M059J (cell line): Measurements from ENCODE around the gene TMPRSS11D. TPM values are rescaled to one million over a fixed set of nuclear protein-coding genes. Genes with fewer than 3 reads are reported as not detected.

Source experiments
- DNase-seq: peaks from one replicate; pipeline ENCODE4 v3.0.0-alpha.2; 2012; ENCODE audit warnings: low read depth
- total RNA-seq: library from RNA; depleted of rRNA; stranded (reverse); fragments of >200 nt; shearing (Covaris generic); gene quantifications from 2 replicates; pipeline ENCODE4 v1.2.3, GENCODE V29; 2014; rRNA removed

TMPRSS11D gene
- not detected in 2 replicates for total RNA-seq

- DNase-seq, result no peak
These were observed at the start of gene TMPRSS11D for GRCh38 chr4:67883902-67884301. TMPRSS11D (minus strand) TSS chr4:67884002; CDS start chr4:67883933, 69 bp downstream.

GRCh38 chr4:67933038-67933437 is 49.2 kb upstream of the TMPRSS11D start:
- DNase-seq, result no peak

GRCh38 chr4:67931256-67931655 is 47.5 kb upstream of the TMPRSS11D start:
- no peak for DNase-seq

GRCh38 chr4:67929426-67929825 is 45.6 kb upstream of the TMPRSS11D start:
- peak; percentile 62 for DNase-seq

- no peak for DNase-seq
These were observed 44.7 kb upstream of the TMPRSS11D start for GRCh38 chr4:67928546-67928945.

GRCh38 chr4:67927251-67927650 is 43.4 kb upstream of the TMPRSS11D start:
- DNase-seq, result no peak

- DNase-seq, result no peak
These were observed 42.7 kb upstream of the TMPRSS11D start for GRCh38 chr4:67926485-67926884.

- peak; percentile 60 for DNase-seq
These were observed 38.9 kb upstream of the TMPRSS11D start for GRCh38 chr4:67922697-67923096.

GRCh38 chr4:67918428-67918827 is 34.6 kb upstream of the TMPRSS11D start:
- no peak for DNase-seq

GRCh38 chr4:67915400-67915966 is 31.7 kb upstream of the TMPRSS11D start:
- DNase-seq, result no peak

- DNase-seq, result no peak
These were observed 28.3 kb upstream of the TMPRSS11D start for GRCh38 chr4:67912080-67912479.

GRCh38 chr4:67911638-67912037 is 27.8 kb upstream of the TMPRSS11D start:
- no peak for DNase-seq

- no peak for DNase-seq
These were observed 27.3 kb upstream of the TMPRSS11D start for GRCh38 chr4:67911141-67911540.

- DNase-seq, result no peak
These were observed 26.7 kb upstream of the TMPRSS11D start for GRCh38 chr4:67910585-67910905.

- peak; percentile 14 for DNase-seq
These were observed 26.2 kb upstream of the TMPRSS11D start for GRCh38 chr4:67909905-67910584.

GRCh38 chr4:67907650-67908049 is 23.8 kb upstream of the TMPRSS11D start:
- no peak for DNase-seq

GRCh38 chr4:67899096-67899495 is 15.3 kb upstream of the TMPRSS11D start:
- DNase-seq, result no peak

- no peak for DNase-seq
These were observed 13.9 kb upstream of the TMPRSS11D start for GRCh38 chr4:67897686-67898085.

- DNase-seq, result no peak
These were observed 12.7 kb upstream of the TMPRSS11D start for GRCh38 chr4:67896421-67897065.

GRCh38 chr4:67894659-67895058 is 10.9 kb upstream of the TMPRSS11D start:
- DNase-seq, result no peak

GRCh38 chr4:67892905-67893304 is 9.1 kb upstream of the TMPRSS11D start:
- DNase-seq, result peak; percentile 4

GRCh38 chr4:67892253-67892652 is 8.5 kb upstream of the TMPRSS11D start:
- DNase-seq, result no peak

GRCh38 chr4:67891645-67892044 is 7.8 kb upstream of the TMPRSS11D start:
- no peak for DNase-seq
